ENCODE data around the gene ACTN1.

GRCh38 chr14:68977180-68977717, 1.9 kb downstream of the ACTN1 start:
- TF ChIP-seq BHLHE40 (IDR thresholded peaks at IDR 0.05; ENCODE audit: borderline replicate concordance), result no peak
- no peak for TF ChIP-seq SP1 (IDR thresholded peaks at IDR 0.05)
- no peak for TF ChIP-seq SUZ12 (IDR thresholded peaks at IDR 0.05)
- no peak for TF ChIP-seq FOXK2 (IDR thresholded peaks at IDR 0.05)
- no peak for TF ChIP-seq FOXA1 (IDR thresholded peaks at IDR 0.05)
- TF ChIP-seq TARDBP (IDR thresholded peaks at IDR 0.05), result no peak
- no peak for TF ChIP-seq HDGF (IDR thresholded peaks at IDR 0.05; ENCODE audit: borderline replicate concordance)
- TF ChIP-seq, protein P1, sequence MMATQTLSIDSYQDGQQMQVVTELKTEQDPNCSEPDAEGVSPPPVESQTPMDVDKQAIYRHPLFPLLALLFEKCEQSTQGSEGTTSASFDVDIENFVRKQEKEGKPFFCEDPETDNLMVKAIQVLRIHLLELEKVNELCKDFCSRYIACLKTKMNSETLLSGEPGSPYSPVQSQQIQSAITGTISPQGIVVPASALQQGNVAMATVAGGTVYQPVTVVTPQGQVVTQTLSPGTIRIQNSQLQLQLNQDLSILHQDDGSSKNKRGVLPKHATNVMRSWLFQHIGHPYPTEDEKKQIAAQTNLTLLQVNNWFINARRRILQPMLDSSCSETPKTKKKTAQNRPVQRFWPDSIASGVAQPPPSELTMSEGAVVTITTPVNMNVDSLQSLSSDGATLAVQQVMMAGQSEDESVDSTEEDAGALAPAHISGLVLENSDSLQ (IDR thresholded peaks at IDR 0.05), result no peak
- no peak for TF ChIP-seq CTBP1 (IDR thresholded peaks at IDR 0.05; ENCODE audit: borderline replicate concordance)
- TF ChIP-seq ELF4 (IDR thresholded peaks at IDR 0.05), result no peak
- TF ChIP-seq NFRKB (IDR thresholded peaks at IDR 0.05), result no peak
- no peak for TF ChIP-seq LEF1 (IDR thresholded peaks at IDR 0.05; ENCODE audit: borderline replicate concordance)
